Globus pallidus (tissue), 1 donor: ENCODE measurements around the gene RTL3.

Source experiments
- DNase-seq: peaks from one replicate; pipeline ENCODE4 v3.0.0-alpha.2; 2015; ENCODE audit warnings: low spot score

The RTL3 gene

GRCh38 chrX:78618987-78619386, 40.1 kb downstream of the RTL3 start:
- no peak for DNase-seq

GRCh38 chrX:78614264-78614663, 44.9 kb downstream of the RTL3 start:
- no peak for DNase-seq
